ENCODE results near the gene NPC1L1. TPM values are rescaled to one million over a fixed set of nuclear protein-coding genes. Genes with fewer than 3 reads are reported as not detected.

Gene NPC1L1
- polyA plus RNA-seq, 1 donor from 2014 or later = not detected

GRCh38 chr7:44559485-44559884 is 18.4 kb upstream of the NPC1L1 start:
- Histone ChIP-seq H2AFZ (ENCODE audit: low read depth, low read length) (no peak overlapping the region), H4K20me1 (ENCODE audit: insufficient read depth) (no peaks in the 10 kb centered on the region), H3K9me2 (ENCODE audit: insufficient read depth, low read length) (no peaks in the 10 kb centered on the region), H3F3A (ENCODE audit: insufficient read depth, low read length, poor library complexity, severe bottlenecking) (no peaks in the 10 kb centered on the region), H3K36me3 (ENCODE audit: insufficient read depth, low read length) (no peaks in the 10 kb centered on the region), H3K79me2 (replicated peaks; ENCODE audit: insufficient read depth, low read length) (no peaks in the 10 kb centered on the region), H3K9me3 (ENCODE audit: low read length) (no peaks in the 10 kb centered on the region), H3K4me2 (ENCODE audit: low read length) (no peak overlapping the region), H3K4me3 (ENCODE audit: low read length) (no peak overlapping the region), H3K9ac (ENCODE audit: low read length) (no peak overlapping the region), H3K27ac (ENCODE audit: low read length) (no peak overlapping the region), H3K27me3 (ENCODE audit: insufficient read depth, low read depth, low read length) (no peaks in the 10 kb centered on the region)
- TF ChIP-seq RAD21 (conservative IDR thresholded peaks at IDR 0.05) (no peak), REST (IDR thresholded peaks at IDR 0.05; ENCODE audit: borderline replicate concordance) (no peak), MXI1 (conservative IDR thresholded peaks at IDR 0.05; ENCODE audit: poor library complexity, severe bottlenecking) (no peak), EP300 (conservative IDR thresholded peaks at IDR 0.05; ENCODE audit: poor library complexity, severe bottlenecking) (no peak), SMC3 (conservative IDR thresholded peaks at IDR 0.05; ENCODE audit: poor library complexity) (no peak), POLR2AphosphoS5 (IDR thresholded peaks at IDR 0.05) (no peak), EZH2 (IDR thresholded peaks at IDR 0.05; ENCODE audit: borderline replicate concordance, insufficient read depth, low read length, poor library complexity, severe bottlenecking) (no peak), CTCF (IDR thresholded peaks at IDR 0.05; ENCODE audit: poor library complexity, severe bottlenecking) (no peak), TAF1 (IDR thresholded peaks at IDR 0.05; ENCODE audit: low read depth) (no peak)

- Histone ChIP-seq H3K27me3 (ENCODE audit: insufficient read depth, low read depth, low read length) (no peaks in the 10 kb centered on the region), H4K20me1 (ENCODE audit: insufficient read depth) (no peaks in the 10 kb centered on the region), H3K36me3 (ENCODE audit: insufficient read depth, low read length) (no peaks in the 10 kb centered on the region), H3K4me3 (ENCODE audit: low read length) (no peak overlapping the region), H3K9me2 (ENCODE audit: insufficient read depth, low read length) (no peaks in the 10 kb centered on the region), H3K4me2 (ENCODE audit: low read length) (no peak overlapping the region), H2AFZ (ENCODE audit: low read depth, low read length) (no peak overlapping the region), H3K79me2 (replicated peaks; ENCODE audit: insufficient read depth, low read length) (no peaks in the 10 kb centered on the region), H3K27ac (ENCODE audit: low read length) (no peak overlapping the region), H3F3A (ENCODE audit: insufficient read depth, low read length, poor library complexity, severe bottlenecking) (no peaks in the 10 kb centered on the region), H3K9ac (ENCODE audit: low read length) (no peak overlapping the region), H3K9me3 (ENCODE audit: low read length) (no peaks in the 10 kb centered on the region)
- TF ChIP-seq MXI1 (conservative IDR thresholded peaks at IDR 0.05; ENCODE audit: poor library complexity, severe bottlenecking) (no peak), EZH2 (IDR thresholded peaks at IDR 0.05; ENCODE audit: borderline replicate concordance, insufficient read depth, low read length, poor library complexity, severe bottlenecking) (no peak), TAF1 (IDR thresholded peaks at IDR 0.05; ENCODE audit: low read depth) (no peak), REST (IDR thresholded peaks at IDR 0.05; ENCODE audit: borderline replicate concordance) (no peak), POLR2AphosphoS5 (IDR thresholded peaks at IDR 0.05) (no peak), RAD21 (conservative IDR thresholded peaks at IDR 0.05) (no peak), EP300 (conservative IDR thresholded peaks at IDR 0.05; ENCODE audit: poor library complexity, severe bottlenecking) (no peak), CTCF (IDR thresholded peaks at IDR 0.05; ENCODE audit: poor library complexity, severe bottlenecking) (no peak), SMC3 (conservative IDR thresholded peaks at IDR 0.05; ENCODE audit: poor library complexity) (no peak)
Observed at GRCh38 chr7:44557485-44557884, 16.4 kb upstream of the NPC1L1 start.

All from neural cell (in vitro differentiated cells).